GM18907 (cell line): ENCODE results near the gene TNS3.

Source experiments
- ATAC-seq: cut with Tn5 transposase; IDR thresholded peaks from one replicate; pipeline ENCODE4 v1.9.1; 2021; ENCODE audit warnings: mild to moderate bottlenecking, moderate library complexity; ENCODE audit not compliant: unreplicated experiment

TNS3 gene

DNA sequence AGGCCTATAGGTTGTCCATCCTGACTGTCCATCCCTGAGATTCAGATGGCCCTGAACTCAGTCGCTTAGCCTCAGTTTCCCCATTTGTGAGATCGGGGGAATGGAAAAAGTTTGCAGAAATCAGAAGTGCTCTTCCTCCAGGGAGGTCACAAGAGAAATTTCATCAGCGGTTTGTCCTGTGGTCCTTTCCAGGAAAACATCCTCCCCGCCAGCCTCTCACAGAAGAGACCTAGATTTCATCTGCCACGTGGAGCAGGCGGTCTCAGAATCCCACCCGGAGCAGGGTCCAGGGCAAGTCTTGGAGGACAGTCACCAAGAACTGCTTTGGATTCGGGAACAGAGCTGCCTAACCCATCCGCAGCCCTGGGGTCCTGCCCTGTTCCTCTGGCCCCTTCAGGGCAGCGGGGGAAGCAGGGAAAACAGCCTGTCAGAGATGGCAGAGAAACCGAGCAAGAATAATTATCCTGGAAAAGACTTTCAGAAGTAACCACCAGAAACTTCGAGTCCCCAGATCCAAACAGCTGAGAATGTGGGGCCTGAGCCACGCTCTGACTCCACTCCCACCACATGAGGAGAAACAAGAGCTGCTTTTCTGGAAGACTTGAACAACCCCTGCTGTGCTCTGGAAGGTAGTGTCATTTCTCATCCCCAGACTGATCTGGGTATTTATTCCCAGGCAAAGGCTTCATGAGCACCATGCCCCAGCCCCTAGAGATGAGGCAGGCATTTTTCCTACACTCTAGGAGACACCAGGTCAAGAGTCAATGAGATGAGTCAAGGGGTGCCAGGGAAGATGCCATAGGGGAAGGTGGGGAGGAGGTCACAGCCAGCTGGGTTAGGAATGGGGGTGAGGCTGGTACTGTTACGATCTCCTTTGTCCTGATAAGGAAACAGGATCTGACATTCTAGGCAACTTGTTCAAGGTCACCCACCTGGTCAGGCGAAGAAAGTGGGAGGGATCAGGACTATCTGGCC, 1.1 kb upstream of the TNS3 start:
- no peak for ATAC-seq

DNA sequence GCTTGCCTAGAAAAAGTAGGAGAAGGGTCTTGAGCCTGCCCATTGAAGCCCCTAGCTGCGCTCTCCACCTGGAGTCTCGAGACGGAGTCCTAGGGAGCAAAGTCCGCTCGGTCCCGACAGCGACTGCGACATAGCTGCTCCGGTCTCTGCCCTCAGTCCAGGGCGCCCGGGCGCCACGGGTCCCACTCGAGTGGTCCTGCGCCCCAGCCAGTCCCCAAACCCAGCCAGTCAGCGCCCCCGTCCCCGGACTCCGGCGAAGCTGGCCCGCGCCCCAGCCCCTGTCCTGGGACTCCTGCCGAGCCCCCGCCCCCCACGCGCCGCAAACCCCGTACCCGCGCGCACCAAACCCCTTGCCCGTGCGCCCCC, 490 bp downstream of the TNS3 start:
- no peak for ATAC-seq

DNA sequence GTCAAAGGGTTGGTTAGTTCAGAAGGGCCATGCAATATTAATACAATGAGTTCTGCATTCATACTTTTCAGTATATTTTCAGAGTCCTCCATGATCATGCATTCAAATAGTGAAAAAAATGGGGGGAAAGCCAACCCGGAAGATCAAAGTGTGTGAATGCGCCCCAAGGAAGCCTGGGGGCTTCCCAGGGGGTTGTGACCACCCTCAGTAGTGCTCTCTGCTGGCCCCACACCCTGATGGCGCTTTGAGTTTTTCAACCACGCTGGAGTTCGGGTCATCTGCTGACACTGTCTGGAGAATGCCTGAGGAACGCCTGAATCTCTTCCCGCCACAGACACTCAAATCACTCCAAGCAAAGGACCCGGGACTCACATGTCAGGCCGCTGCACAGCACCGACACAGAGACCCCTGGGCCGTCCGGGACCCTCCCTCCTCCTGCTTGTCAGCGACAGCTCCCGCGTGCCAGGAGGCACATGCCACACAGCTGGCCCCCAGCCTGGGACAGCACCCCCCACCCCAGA, 1.0 kb downstream of the TNS3 start:
- ATAC-seq, result no peak

DNA sequence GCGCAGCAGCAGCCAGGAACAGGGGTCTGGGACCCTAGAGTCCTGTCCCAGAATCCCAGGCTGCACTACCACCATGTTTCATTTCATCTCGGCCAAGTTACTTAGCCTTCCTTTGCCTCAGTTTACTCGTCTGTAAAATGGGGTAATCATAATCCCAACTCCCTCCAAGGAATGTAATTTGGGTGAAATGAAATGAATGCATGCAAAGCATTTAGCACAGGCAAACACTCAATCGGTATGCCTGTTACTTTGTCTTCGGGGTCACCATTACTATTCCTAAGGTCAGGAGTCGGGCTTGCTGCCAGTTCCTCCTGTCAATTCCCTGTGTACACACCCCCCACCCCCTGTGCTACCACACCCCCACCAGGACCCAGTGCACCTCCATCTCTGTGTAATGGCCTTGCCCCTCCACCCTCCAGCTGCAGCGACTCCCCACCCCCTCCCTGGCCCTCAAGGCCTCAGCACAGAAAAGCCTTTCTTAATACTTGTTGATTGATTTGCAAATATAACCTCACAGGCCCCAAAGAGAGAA, 1.7 kb downstream of the TNS3 start:
- ATAC-seq, result no peak

DNA sequence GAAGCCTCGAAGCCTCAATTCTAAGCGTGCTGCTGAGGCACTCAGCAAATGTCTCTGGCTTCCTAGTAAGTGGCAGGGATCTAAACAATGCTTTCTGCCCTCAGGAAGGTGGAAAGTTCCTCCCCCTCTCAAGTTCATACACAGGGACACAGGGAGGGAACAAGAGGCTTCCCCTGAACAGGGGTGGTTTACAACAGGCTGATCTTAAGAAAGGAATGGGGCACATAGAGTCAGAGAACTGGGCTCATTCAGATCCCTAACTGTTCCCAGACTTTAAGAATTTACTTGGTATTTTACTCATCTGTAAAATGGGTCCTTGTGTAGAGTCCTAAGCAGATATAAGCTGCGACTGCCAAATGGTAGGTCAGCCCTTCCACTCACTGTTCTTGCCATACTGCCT, 2.5 kb downstream of the TNS3 start:
- ATAC-seq, result no peak

DNA sequence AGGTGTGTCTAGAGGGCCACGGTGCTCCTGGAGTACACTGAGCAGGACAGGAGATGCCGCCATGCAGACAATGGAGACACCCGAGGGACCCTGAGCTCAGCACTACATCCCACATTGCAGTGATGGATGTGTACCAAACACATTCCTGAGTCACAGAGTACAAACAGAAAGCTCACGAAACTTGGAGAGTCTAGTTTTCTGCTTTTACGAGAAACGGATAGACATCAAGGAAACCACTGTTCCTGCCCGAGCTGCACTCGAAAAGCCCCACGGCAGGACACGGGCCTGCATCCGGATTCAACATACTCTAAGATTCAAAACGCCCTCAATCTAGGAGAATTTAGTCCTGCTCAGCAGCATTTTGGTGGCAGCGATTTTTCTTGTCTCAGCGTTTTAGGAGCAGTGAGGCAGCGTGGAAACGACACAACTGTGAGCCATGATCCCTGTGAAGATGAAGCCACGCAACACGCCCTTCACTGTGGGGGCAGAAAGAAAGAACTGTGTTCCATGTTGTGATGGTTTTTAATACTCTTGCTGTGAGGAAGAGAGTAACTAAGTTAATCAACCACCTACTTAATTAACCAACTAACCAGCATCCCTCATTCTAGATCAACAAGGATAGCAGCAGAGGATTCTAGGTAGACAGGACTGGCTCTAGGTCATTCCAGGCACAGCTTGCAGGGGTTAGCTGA, 3.2 kb downstream of the TNS3 start:
- ATAC-seq, result no peak

DNA sequence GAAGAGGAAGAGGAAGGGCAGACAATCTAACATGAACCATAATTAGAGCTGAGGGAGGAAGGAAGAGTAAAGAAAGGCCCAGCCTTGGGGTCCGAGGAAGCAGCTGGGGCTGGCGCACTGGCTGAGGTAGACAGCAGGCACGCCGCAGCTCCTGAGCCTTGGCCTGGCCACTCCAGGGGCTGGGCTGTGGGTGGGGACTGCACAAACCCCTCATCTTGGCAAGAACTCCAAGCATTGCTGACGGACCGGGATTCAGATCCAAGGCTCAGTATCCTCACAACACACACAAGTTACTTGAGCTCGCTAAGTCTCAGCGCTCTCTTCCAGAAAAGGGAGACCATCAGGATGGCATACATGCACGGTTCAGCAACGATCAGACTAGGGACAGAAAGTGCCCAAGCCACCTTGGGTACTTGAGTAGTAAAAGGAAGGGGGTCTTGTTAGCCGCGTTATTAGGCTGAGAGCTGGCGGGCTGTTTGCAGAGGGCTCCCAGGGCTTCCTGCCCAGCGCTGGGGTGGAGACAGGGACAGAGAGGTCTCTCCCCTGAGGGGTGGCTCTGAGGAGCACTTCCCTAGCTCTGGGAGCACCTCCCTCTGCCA, 4.5 kb downstream of the TNS3 start:
- ATAC-seq, result no peak

DNA sequence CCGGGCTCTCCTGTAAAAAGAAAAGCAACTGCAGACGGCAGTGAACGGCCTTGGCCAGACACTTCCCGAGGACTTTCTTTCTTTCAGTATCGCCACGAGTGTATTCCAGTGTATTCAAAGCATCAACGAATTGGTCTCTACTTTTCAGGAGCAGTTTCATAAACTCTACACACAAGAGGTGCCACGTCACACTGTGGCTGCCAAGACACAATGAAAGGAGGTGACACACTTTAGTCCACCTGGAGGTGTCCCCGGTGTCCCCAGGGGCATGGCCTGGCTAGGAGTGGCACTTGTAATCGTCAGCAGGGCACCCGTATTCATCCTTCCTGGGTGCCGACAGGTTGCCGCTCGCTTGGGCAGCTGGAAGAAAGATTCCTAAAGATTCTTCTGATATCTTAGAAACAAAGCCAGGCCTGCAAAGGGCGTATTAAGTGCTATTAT, 5.0 kb downstream of the TNS3 start:
- ATAC-seq, result no peak

DNA sequence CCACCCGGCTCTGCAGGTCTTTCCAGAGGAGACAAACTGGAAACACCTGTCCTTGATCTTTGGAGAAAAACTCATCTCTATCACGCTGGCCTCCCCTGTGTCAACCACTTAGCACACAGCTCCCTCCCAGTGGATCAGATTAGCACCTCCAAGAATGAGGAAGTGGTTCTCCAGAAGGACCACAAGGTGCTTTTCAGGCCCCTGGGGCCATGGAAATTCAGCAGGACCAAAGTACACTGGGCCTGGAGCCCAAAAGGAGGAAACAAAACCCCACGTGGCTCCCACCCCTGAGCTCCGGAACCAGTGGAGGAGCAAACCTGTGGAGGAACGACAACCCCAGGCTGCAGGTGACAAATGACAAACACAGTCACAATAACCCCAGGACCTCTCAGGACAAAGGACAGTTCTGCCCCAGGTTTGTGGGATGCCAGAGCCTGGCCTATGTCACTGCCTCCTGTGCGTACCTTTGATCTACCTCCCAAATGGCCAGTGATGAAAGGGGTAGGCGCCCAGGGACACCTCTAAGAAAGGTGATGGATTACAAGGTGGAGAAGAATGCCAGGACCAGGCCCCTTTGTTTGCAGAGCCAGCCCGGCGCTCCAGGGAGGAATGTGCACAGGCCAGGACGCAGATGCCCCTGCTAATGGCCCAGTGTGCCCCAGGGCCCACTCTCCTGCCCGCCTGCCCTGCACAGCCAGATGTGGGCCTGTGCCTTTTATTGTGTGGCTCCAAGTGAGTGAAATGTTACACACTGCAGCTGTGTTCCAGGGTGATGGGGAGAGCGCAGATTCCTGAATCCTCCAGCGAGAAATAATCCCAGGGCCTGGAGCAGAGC, 5.7 kb downstream of the TNS3 start:
- no peak for ATAC-seq

DNA sequence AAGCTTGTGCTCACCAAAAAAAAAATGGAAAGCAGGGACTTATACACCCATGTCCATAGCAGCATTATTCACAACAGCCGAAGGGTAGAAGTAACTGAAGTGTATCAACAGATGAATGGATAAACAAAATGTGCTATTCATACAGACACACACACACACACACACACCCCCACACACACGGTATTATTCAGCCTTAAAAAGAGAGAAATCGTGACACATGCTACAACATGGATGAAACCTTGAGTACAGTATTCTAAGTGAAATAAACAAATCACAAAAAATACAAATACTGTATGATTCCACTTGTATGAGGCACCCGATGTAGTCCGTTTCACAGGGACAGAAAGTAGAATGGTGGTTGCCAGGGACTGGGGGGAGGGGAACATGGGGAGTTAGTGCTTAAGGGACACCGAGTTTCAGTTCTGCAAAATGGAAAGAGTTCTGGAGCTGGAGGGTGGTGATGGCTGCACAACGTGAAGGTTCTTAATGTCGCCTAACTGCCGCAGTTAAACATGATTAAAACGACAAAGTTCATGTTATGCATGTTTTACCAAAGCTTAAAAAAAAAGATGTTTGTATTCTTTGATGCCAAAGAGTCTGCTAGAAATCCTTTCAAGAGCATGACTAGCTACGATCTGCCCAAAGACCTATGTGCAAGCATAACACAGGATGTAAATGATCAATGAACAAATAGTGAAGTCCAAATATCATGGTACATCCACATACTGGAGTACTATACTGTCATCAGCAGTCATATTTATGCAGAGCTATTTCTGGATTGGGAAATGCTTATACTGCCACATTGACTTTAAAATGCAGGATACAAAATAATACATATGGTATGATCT, 7.2 kb downstream of the TNS3 start:
- peak; percentile 84 for ATAC-seq

DNA sequence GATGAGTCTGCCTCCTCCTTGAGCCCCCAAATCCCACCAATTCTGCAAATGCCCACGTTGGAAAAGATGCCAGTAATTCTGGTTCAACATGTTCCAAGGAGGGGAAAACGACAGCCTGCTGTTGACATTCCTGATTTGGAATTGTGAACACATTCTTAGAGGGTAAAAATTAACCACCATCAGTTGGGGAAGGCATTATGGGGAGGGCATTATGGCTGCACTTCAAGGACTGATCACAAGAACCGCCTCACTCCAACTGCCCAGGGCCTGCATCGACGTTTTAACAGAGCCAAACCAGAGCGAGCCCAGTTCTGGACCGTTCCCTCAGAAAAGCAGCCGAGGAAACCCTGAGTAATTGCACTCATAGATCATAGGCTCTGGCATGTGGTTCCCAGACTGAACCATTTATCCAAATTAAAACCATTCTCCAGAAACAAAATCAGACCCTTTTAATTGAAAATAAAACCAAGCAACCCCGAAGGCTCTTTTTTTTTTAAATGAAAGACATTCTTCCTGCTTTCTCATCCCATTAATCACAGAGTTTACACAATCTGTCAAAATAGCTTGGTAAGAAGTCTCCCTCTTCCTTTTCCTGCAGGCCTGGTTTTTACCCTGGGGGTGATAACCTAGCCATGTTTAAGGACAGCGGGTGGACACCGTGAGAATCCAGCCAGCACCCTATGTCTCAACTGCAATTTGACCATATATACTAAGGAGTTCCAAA, 8.0 kb downstream of the TNS3 start:
- no peak for ATAC-seq

DNA sequence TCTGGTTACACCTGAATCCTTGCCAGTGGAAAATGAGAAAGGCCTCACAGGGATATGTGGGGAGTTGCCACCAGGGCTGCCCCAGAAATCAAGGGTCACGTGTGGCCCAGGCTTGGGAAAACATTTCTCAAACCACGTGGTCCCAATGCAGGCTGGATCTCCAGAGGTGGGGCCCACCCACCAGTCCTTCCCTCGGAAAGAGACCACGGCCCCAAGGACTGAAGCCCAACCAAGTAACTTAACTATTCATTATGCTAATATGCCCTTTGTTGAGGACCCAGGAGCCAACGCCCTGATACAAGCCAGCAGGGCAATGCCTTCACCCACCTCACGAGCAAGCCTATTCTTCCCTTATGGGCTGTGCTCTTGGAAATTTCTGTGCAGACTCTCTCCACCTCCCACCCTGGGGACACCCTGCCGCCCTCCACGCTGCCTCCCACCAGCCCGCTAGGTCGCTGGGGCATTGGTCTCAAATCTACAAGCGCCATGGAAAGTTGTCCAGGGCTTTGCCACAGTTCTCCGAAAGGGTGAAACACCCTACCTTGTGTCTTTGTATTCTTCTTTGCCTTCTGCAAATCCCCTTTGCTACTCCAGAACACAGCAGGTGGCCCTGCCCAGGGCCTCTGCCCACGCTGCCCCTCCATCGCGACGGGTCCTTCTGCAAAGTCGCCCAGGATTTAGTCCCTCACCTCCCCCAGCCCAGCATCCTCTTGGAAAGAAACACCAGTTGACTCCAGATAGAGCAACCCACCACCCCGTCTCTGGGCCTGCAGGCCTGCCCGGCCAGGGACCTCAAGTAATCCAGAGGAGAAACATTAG, 8.8 kb downstream of the TNS3 start:
- ATAC-seq, result no peak

DNA sequence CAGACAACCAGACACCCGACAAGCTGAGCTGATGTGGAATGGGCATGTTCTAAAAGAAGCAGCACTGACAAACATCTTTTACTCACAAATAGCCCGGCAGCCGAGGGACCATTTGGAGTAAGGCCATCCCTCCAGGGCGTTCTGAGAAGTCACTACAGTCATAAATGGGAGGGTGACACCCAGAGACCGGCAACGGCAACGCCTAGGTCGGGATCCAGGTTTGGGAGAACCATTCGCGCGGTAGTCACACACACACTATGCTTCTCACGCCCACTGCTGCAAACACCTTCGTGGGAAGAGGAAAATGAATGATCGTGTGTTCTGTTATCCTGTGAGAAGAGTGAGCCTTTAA, 9.8 kb downstream of the TNS3 start:
- ATAC-seq, result no peak

DNA sequence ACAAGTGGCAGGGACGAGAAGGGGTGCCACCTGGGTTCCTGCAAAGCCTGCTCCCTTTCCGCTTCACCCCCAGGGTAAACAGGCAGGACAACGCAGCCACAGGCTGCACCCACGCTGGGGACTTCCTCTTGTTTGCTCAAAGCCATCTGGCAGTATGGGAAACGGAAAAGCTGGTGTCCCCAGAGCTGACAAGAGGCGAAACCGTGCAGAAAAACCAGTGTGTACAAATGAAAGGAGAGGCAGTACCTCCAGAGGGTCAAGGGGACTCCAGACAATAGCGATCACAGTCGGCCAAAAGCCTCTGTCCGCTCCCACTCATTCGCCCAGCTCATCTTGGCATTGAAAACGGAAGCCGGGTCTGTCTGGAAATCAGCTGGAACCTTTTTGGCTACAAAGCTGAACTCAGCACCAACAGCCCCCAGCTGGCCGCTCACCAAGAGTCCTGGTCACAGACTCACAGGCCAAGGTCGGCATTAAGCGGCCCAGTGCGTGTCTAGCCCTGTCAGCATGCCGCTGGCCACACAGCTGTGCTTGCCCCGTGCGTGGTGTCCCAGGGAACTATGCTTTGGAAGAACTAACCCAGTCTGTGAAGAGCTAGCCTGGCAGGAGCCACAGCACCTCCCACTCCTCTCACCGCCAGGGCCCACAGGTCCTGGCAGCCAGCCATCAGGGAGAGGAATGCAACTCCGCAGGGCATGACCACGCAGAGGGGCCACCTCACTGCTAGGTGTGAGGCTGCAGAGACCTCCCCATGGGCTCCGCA, 10.4 kb downstream of the TNS3 start:
- ATAC-seq, result no peak

DNA sequence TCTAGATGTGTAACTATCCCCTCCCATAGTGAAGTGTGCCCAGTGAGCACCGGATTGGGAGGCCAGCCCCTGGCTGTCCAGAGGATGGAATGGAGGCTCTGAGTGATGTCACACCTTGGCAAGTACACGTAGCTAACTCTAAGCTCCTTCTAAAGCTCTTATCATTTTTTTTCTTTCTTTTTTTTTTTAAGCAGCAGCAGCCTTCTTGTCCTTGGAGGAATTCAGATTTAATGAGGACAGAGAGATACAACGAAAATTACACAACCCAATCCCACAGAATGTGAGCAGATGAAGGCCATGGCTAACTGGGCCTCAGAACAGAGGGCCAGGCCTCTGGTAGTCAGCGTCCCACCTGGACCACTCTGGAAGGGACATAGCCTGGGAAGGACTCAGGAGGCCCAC, 11.3 kb downstream of the TNS3 start:
- ATAC-seq, result no peak

DNA sequence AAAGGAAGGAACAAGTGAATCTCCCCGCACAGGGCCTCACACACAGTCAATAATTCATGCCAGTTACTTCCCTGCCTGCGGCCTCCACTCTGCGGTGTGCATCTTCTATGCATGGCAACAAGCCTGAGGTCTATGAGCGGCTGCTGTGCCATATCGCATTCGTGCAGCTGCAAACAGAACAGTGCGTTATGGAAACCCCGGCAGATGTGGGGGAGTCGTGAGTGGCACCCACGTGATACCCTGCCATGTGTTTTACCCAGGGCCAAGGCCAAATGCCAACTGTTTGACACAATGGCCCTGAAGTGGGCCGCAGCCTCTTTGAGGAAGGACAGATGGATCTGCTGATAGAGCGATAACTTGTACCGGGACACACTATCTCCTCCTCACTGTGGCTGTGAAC, 13.4 kb downstream of the TNS3 start:
- no peak for ATAC-seq

DNA sequence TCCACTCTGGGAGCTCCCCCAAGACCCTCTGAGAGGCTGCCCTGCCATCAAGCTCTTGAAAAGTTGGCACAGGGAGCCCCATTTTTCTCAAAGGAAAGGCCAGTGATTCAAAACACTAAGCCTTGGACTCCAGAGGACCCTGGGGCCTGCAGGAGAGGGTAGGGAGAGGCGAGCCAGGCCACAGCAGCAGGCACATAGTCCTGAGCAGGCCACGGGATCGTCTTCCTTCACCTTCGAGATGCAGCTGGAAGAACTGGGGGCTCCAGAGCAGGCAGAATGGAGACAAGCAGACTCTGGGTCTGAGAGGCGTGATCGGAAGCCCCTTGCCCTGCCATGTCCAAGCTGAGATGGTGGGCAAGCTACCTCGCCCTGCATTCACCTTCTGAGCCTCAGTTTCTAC, 13.9 kb downstream of the TNS3 start:
- ATAC-seq, result no peak
